Measurements from ENCODE around the gene FBL.
"Not testable (repeated sequence)": the region's sequence is repeated elsewhere in the genome, so short reads cannot be mapped to it uniquely, and the experiment has no call there.

- TF ChIP-seq CTCF (IDR thresholded peaks at IDR 0.05); POLR2AphosphoS5 (IDR thresholded peaks at IDR 0.05; ENCODE audit: low read depth, low read length): not testable (repeated sequence)
These were observed 33.6 kb upstream of the FBL start for GRCh38 chr19:39879796-39880195.

Data from Panc1 (cell line).